HEK293 (cell line): ENCODE measurements around the gene COL6A1.

ENCODE experiments used
- KLF9 ChIP-seq: fragments of 450-650 bp; formaldehyde crosslinking; IDR thresholded peaks from 2 replicates; pipeline ENCODE4 v1.5.1; 2016; ENCODE audit warnings: missing biosample characterization, missing genetic modification characterization, low read depth
- YY1 ChIP-seq: fragments of 450-650 bp; formaldehyde crosslinking; IDR thresholded peaks from 2 replicates; pipeline ENCODE4 v1.5.1; 2018; ENCODE audit warnings: missing biosample characterization, missing genetic modification characterization
- ZNF654 ChIP-seq: fragments of 450-650 bp; formaldehyde crosslinking; IDR thresholded peaks from 2 replicates; pipeline ENCODE4 v1.5.1; 2016; ENCODE audit warnings: low read depth, missing biosample characterization, missing genetic modification characterization
- TF ChIP-seq, protein P1 (sequence below): fragments of 450-650 bp; formaldehyde crosslinking; IDR thresholded peaks from 2 replicates; pipeline ENCODE4 v1.5.1; 2016; ENCODE audit warnings: missing biosample characterization, missing genetic modification characterization
- TF ChIP-seq, protein P2 (sequence below): fragments of 450-650 bp; formaldehyde crosslinking; IDR thresholded peaks from 2 replicates; pipeline ENCODE4 v1.5.1; 2016; ENCODE audit warnings: missing biosample characterization, missing genetic modification characterization

DNA sequence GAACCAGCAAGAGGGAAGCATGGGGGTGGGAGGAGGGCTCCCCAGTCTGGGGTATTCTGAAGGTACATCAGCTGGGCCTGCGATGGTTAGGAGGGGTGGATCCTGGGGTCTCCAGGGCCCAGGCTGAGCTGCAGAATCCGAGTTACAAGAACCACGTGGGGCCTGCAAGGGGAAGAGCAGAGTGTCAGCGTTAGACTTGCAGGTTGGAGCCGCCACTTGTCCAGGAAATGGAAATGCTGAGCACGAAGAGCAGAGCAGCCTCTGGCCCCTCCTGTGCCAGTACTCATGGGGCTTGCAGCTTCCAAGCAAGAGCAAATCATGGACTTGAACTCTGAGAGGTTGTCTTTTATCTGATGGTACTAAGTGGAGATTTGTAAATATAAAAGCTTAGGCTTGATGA lies 47.5 kb upstream of the COL6A1 start:
- TF ChIP-seq, protein P1, sequence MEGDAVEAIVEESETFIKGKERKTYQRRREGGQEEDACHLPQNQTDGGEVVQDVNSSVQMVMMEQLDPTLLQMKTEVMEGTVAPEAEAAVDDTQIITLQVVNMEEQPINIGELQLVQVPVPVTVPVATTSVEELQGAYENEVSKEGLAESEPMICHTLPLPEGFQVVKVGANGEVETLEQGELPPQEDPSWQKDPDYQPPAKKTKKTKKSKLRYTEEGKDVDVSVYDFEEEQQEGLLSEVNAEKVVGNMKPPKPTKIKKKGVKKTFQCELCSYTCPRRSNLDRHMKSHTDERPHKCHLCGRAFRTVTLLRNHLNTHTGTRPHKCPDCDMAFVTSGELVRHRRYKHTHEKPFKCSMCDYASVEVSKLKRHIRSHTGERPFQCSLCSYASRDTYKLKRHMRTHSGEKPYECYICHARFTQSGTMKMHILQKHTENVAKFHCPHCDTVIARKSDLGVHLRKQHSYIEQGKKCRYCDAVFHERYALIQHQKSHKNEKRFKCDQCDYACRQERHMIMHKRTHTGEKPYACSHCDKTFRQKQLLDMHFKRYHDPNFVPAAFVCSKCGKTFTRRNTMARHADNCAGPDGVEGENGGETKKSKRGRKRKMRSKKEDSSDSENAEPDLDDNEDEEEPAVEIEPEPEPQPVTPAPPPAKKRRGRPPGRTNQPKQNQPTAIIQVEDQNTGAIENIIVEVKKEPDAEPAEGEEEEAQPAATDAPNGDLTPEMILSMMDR (tag by site-specific recombination) = no peak
- TF ChIP-seq ZNF654 (no peak), YY1 (tag by site-specific recombination) (no peak), KLF9 (no peak)
- TF ChIP-seq, protein P2, sequence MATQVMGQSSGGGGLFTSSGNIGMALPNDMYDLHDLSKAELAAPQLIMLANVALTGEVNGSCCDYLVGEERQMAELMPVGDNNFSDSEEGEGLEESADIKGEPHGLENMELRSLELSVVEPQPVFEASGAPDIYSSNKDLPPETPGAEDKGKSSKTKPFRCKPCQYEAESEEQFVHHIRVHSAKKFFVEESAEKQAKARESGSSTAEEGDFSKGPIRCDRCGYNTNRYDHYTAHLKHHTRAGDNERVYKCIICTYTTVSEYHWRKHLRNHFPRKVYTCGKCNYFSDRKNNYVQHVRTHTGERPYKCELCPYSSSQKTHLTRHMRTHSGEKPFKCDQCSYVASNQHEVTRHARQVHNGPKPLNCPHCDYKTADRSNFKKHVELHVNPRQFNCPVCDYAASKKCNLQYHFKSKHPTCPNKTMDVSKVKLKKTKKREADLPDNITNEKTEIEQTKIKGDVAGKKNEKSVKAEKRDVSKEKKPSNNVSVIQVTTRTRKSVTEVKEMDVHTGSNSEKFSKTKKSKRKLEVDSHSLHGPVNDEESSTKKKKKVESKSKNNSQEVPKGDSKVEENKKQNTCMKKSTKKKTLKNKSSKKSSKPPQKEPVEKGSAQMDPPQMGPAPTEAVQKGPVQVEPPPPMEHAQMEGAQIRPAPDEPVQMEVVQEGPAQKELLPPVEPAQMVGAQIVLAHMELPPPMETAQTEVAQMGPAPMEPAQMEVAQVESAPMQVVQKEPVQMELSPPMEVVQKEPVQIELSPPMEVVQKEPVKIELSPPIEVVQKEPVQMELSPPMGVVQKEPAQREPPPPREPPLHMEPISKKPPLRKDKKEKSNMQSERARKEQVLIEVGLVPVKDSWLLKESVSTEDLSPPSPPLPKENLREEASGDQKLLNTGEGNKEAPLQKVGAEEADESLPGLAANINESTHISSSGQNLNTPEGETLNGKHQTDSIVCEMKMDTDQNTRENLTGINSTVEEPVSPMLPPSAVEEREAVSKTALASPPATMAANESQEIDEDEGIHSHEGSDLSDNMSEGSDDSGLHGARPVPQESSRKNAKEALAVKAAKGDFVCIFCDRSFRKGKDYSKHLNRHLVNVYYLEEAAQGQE (tag by site-specific recombination) = no peak
